Colonic mucosa (tissue), 4 donors: ENCODE measurements around the gene GRM8. TPM values are rescaled to one million over a fixed set of nuclear protein-coding genes. Genes with fewer than 3 reads are reported as not detected.

Source experiments
- DNase-seq: peaks from one replicate; pipeline ENCODE4 v3.0.0-alpha.2; 2020
- H3K27ac ChIP-seq: fragments of 200-600 bp; one replicate; pipeline ENCODE4 v1.8.0; 2021
- H3K27me3 ChIP-seq: fragments of 200-600 bp; one replicate; pipeline ENCODE4 v1.8.0; 2021
- H3K36me3 ChIP-seq: fragments of 200-600 bp; one replicate; pipeline ENCODE4 v1.8.0; 2021
- H3K4me1 ChIP-seq: fragments of 200-600 bp; one replicate; pipeline ENCODE4 v1.8.0; 2021; ENCODE audit warnings: mild to moderate bottlenecking
- H3K4me3 ChIP-seq: fragments of 200-600 bp; one replicate; pipeline ENCODE4 v1.8.0; 2021
- H3K9ac ChIP-seq, 2 donors: one replicate each; pipeline ENCODE4 v1.7.0; 2013; ENCODE audit warnings: control low read depth in 2 of 2, low read depth in 2 of 2, low read length in 2 of 2
- H3K9me3 ChIP-seq: fragments of 200-600 bp; one replicate; pipeline ENCODE4 v1.8.0; 2021
- CTCF ChIP-seq: fragments of 200-600 bp; IDR thresholded peaks from one replicate; pipeline ENCODE4 v1.8.0; 2022; ENCODE audit warnings: antibody characterized with exemption, mild to moderate bottlenecking
- intact Hi-C: fragments of 100-400 bp; cut with DNase I; formaldehyde crosslinking; loops from one replicate; pipeline ENCODE4 v1.14.1; 2022
- total RNA-seq, 2 donors: library from RNA; stranded (reverse); fragmentation: NEBNext Ultra II Directional in 1 of 2; extraction: Animal tissue kit (Norgen Biotek cat#: 25700) in 1 of 2; gene quantifications; one replicate each; pipeline ENCODE4 v1.2.1, GENCODE V29; 2021
- donor health status: healthy.
- donor health status: DM: no; HTN: no; CAD: no.
- donor health status: DM: no; HTN: no; CAD: no.

Gene GRM8
- total RNA-seq, 2 donors from 2014 or later: 2.2 to 2.5 TPM

GRCh38 chr7:127158659-127159058, 94.1 kb downstream of the GRM8 start:
- H3K4me3 ChIP-seq: no peak overlapping the region
- intact Hi-C loops: no loop called here
- no peaks in the 10 kb centered on the region for H3K36me3 ChIP-seq
- no peaks in the 10 kb centered on the region for H3K4me1 ChIP-seq
- H3K27ac ChIP-seq: no peak overlapping the region
- no peak for DNase-seq
- no peaks in the 10 kb centered on the region for H3K27me3 ChIP-seq
- no peak for TF ChIP-seq CTCF
- H3K9me3 ChIP-seq: no peaks in the 10 kb centered on the region
- H3K9ac ChIP-seq: no peak overlapping the region

- intact Hi-C loops: no loop called here
- no peak for TF ChIP-seq CTCF
- H3K4me1 ChIP-seq: no peaks in the 10 kb centered on the region
Measured at GRCh38 chr7:127154958-127155357, 97.8 kb downstream of the GRM8 start.

GRCh38 chr7:127154101-127154500, 98.6 kb downstream of the GRM8 start:
- H3K4me3 ChIP-seq: no peak overlapping the region
- no peaks in the 10 kb centered on the region for H3K4me1 ChIP-seq
- no peak overlapping the region for H3K27ac ChIP-seq
- no peaks in the 10 kb centered on the region for H3K27me3 ChIP-seq
- intact Hi-C loops: no loop called here
- H3K36me3 ChIP-seq: no peaks in the 10 kb centered on the region
- no peak for TF ChIP-seq CTCF
- no peaks in the 10 kb centered on the region for H3K9me3 ChIP-seq
- H3K9ac ChIP-seq: no peak overlapping the region
- DNase-seq: no peak

More at GRCh38 chr7:127154958-127155357, 97.8 kb downstream of the GRM8 start:
- Histone ChIP-seq H3K9ac (no peak overlapping the region), H3K27me3 (no peaks in the 10 kb centered on the region), H3K27ac (no peak overlapping the region), H3K4me3 (no peak overlapping the region), H3K36me3 (no peaks in the 10 kb centered on the region), H3K9me3 (no peaks in the 10 kb centered on the region)
- no peak for DNase-seq

GRCh38 chr7:127153315-127153714, 99.4 kb downstream of the GRM8 start:
- H3K27ac ChIP-seq: no peak overlapping the region
- H3K4me3 ChIP-seq: no peak overlapping the region
- H3K4me1 ChIP-seq: no peaks in the 10 kb centered on the region
- no peak for TF ChIP-seq CTCF
- H3K27me3 ChIP-seq: no peaks in the 10 kb centered on the region
- H3K9me3 ChIP-seq: no peaks in the 10 kb centered on the region
- DNase-seq: no peak
- no peak overlapping the region for H3K9ac ChIP-seq
- intact Hi-C loops: no loop called here
- no peaks in the 10 kb centered on the region for H3K36me3 ChIP-seq

GRCh38 chr7:127152423-127152822, 100.3 kb downstream of the GRM8 start:
- no peak overlapping the region for H3K4me3 ChIP-seq
- TF ChIP-seq CTCF: no peak
- no peaks in the 10 kb centered on the region for H3K9me3 ChIP-seq
- H3K4me1 ChIP-seq: no peaks in the 10 kb centered on the region
- no peaks in the 10 kb centered on the region for H3K36me3 ChIP-seq
- no peak for DNase-seq
- intact Hi-C loops: no loop called here
- no peak overlapping the region for H3K9ac ChIP-seq
- no peak overlapping the region for H3K27ac ChIP-seq
- H3K27me3 ChIP-seq: no peaks in the 10 kb centered on the region

GRCh38 chr7:127151379-127151778, 101.4 kb downstream of the GRM8 start:
- TF ChIP-seq CTCF: no peak
- no peak overlapping the region for H3K9ac ChIP-seq
- H3K36me3 ChIP-seq: no peaks in the 10 kb centered on the region
- intact Hi-C loops: no loop called here
- no peaks in the 10 kb centered on the region for H3K4me1 ChIP-seq
- H3K27ac ChIP-seq: no peak overlapping the region
- no peak for DNase-seq
- no peak overlapping the region for H3K4me3 ChIP-seq
- no peaks in the 10 kb centered on the region for H3K9me3 ChIP-seq
- no peaks in the 10 kb centered on the region for H3K27me3 ChIP-seq
